Kidney glomerular epithelial cell (primary cell): ENCODE measurements around the gene HRAS.

Experiments used
- DNase-seq: peaks from one replicate; lab custom pipeline; 2025; lab: John Stamatoyannopoulos, UW

Gene HRAS

GRCh38 chr11:553083-553987, 18.0 kb upstream of the HRAS start:
- DNase-seq, result no peak

GRCh38 chr11:551596-551995, 16.2 kb upstream of the HRAS start:
- no peak for DNase-seq

GRCh38 chr11:551131-551530, 15.8 kb upstream of the HRAS start:
- no peak for DNase-seq

- DNase-seq, result no peak
These were observed 15.3 kb upstream of the HRAS start for GRCh38 chr11:550746-551085.

GRCh38 chr11:550021-550745, 14.8 kb upstream of the HRAS start:
- DNase-seq, result no peak

- DNase-seq, result no peak
These were observed 13.6 kb upstream of the HRAS start for GRCh38 chr11:548700-549603.

GRCh38 chr11:545171-545570, 9.8 kb upstream of the HRAS start:
- DNase-seq, result no peak

DNA sequence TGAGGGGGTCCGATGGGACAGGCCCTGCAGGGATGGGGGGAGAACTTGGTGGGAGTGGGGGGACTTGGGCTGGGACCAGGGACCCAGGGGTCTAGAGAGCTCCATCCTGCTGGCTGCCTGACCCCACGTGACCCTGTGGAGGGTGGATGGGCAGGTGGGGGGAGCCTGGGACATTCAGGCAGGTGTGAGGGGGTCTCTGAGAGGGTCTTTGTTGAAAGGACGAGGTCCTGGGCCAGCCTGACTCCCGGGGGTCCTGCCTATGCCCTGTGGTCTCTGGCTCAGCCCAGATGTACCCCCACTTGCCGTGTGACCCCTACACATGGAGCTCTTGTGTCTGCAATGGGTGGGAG, 9.4 kb upstream of the HRAS start:
- no peak for DNase-seq

DNA sequence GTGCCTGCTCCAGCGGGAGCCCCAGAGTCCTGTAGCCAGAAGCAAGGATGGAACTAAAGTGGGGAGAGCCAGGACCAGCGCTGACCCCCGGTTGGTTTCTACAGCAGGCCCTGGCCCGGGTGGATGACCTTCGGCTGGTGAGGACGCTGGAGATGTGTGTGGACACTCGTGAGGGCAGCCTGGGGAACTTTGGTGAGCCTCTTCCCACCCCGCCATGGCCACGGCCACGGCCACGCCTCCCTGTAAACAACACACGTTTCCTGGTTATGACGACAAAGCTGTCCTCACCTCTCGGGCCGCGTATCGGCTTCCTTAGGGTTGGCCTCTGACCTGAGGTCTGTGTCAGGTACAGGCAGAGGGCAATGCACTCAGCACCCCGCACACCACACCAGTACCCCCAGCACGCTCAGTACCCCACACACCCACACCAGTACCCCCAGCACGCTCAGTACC, 6.1 kb upstream of the HRAS start:
- DNase-seq, result no peak

GRCh38 chr11:540583-541432, 5.4 kb upstream of the HRAS start:
- DNase-seq, result no peak

DNA sequence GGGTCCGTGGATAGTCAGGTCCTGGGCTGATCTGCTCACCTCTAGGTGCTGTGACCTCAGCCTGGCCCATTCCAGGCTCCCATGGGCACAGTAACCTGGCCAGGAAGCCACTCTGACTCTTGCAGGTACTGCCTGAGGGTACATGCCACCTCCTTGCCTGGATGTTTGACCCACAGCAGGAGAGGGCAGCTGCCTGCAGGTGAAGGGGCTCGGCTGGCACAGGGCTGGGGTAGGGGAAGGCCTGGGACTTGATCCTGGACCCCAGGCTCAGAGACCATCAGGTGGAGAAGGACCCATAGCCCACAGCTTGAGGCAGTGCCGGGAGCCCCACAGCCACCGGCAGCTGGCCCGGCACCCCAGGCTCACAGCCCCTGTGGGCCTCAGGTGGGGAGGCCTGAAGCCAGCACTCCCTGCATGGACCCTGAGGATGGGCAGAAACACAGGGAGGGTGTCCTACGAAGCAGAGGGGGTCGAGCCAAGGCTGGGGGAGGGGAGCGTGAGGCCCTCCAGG, 4.7 kb upstream of the HRAS start:
- no peak for DNase-seq

- DNase-seq, result no peak
These were observed 3.2 kb upstream of the HRAS start for GRCh38 chr11:538431-539051.

- no peak for DNase-seq
These were observed 2.5 kb upstream of the HRAS start for GRCh38 chr11:537622-538430.

GRCh38 chr11:536841-537621, 1.7 kb upstream of the HRAS start, which contains the start of gene LRRC56:
TSS of gene LRRC56 (plus strand) at chr11:537527. CDS start at chr11:540685, 3,158 bp downstream.
- peak; percentile 58 for DNase-seq

DNA sequence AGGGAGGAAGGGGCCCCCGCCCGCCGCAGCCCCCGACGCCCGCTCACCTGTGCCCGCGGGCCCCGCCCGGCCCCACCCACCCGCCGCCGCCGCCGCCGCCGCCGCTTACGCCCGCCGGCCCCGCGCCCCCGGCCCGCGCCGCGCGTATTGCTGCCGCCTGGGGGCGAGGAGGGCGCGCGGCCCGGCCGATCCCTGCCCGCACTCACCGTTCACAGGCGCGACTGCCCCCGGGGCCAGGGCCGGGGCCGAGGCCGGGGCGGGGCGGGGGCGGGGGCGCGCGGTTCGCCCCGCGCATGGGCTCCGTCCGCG, 212 bp downstream of the HRAS start:
- no peak for DNase-seq

GRCh38 chr11:534396-535209, 773 bp downstream of the HRAS start:
- DNase-seq, result no peak

DNA sequence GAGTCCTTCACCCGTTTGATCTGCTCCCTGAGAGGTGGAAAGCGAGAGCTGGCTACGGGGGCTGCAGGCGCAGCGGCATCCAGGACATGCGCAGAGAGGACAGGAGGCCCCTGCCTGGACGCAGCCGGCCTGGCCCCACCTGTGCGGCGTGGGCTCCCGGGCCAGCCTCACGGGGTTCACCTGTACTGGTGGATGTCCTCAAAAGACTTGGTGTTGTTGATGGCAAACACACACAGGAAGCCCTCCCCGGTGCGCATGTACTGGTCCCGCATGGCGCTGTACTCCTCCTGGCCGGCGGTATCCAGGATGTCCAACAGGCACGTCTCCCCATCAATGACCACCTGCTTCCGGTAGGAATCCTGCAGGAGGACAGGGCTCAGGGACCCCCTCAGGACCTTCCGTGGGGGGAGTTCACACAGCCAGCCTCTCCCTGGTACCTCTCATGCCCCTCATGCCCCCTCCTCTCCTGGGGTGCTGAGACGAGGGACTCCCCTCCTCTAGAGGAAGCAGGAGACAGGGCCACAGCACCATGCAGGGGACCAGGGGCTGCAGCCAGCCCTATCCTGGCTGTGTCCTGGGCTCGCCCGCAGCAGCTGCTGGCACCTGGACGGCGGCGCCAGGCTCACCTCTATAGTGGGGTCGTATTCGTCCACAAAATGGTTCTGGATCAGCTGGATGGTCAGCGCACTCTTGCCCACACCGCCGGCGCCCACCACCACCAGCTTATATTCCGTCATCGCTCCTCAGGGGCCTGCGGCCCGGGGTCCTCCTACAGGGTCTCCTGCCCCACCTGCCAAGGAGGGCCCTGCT, 1.6 kb downstream of the HRAS start:
- no peak for DNase-seq
